ENCODE measurements around the gene SORBS1.

Gene SORBS1

DNA sequence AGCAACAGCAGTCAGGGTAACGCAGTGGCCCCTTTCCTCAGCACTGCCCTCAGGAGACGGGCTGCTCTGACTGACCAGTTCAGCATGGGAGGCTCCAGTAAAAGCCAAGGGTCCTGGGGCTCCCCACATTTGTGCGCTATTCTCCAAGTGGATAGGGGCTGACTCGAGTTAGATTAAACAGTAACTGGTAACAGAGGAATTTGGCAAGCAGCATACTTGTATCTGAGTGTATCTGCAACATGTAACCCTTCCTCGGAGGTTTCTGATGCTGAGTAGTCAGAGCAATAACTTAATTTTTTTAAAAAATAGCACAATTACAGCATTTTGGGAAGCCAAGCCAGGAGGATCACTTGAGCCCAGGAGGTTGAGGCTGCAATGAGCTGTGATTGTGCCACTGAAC, 22.8 kb downstream of the SORBS1 start:
- DNase-seq, result no peak

DNA sequence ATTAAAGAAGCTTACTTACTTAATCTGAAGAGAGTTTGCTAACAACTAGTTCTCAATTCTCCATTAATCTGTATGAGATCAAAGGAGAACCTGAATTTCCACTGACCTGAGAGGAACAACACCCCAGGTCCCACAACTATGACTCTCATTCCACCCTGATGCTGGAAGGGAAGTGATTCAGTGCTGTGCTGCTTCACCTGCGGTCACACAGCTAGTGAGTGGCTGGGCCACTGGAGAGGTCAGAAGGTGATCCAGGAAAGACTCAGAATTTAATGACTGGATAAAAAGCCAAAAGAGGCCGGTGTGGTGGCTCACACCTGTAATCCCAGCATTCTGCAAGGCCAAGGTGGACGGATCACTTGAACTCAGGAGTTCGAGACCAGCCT, 23.6 kb downstream of the SORBS1 start:
- DNase-seq, result no peak

DNA sequence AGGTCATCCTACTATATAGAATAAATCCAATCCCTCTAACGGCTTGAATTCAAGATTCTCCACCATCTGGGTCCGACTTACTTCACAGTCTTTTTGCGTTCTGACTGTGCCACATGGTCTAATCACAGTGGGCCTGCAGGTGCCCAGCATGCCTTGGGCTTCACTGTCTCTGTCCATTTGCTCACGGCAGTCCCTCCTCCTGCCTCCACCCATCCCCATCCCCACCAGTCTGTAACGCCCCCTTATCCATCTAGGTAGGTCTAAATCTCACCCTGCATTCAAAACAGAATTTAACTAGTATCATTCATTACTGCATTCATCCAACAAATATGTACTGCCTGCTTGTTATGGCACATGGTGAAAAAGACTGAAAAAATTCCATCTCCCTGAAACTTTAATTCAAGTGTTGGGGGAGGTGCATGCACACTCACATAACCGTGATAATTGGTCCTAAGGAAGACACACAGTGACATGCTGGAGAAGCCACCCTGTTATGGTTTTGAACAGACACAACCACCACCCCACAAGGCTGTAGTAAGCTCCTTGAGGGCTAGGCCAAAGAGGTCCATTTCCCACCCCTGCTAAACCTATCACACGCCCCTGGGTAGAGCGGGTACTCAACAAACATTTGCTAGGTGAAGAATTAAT, 24.2 kb downstream of the SORBS1 start:
- no peak for DNase-seq

DNA sequence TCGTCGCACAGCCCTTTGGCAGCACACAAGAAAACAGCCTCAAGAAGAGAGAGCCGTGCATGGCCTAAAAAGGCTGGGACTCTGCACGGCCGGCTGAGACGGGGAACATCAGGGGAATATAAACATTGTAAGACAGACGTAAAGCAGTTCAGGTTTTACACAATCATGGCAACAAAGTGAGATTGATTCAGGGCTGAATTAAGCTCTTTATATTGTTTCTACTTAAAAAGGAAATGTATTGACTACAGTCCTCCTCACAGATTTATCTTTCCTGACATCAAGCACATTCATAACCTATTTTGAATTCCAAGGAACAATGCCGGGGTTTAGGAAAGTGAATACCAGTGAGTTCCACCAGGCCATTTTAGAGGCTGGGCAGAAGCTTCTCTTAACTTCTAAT, 25.2 kb downstream of the SORBS1 start:
- no peak for DNase-seq

DNA sequence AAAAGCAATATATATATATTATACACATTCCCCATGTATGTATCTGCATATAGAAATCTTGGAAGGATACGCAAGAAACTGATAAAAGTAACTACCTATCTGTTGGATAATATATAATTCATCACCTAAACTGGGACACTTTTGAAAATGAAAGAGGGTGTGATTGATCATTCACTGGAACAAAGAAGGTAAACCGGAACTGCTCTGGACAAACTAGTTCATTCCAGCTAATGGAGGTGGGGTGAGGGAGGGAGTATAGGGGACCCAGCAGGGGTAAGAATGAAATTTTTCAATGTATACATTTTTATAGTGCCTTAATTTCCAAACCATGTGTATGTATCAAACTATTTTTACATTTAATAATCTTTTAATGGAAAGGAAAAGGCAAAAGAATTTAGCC, 25.6 kb downstream of the SORBS1 start:
- no peak for DNase-seq

DNA sequence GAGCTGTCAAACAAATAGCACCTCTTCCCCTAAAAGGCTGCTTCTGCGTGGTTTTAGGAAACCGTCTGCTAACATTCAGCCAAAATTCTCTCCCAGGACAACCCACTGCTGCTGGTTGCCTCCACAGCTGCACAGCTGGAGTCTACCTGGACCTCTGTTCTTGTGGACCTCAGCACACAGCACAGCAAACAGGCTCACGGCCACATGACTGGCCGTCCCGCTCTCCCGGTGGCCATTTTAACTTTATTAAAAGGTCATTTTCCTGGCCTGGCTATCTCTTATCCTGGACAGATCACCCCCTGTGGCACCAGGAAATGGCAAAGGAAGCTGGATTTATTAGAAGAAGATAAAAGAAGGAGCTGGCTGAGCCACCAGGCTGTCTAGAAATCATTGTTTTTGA, 27.6 kb downstream of the SORBS1 start:
- DNase-seq, result no peak

DNA sequence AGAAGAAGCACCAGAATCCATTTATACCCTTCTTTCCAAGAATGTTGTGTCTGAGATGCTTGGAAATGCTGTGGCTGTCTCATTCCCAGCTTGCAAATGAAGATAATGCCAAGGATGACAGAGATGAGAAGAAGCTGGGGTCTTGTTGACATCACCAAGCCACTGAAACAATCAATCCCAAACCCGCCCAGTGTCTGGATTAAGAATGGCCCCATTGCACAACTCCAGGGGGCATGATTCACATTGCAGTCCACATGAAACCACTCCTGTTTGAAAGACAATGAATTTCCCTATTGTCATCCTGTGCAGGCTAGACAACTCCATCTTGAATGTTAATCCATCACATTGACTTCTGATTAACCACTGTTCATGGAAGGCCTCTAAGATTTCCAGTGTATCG, 28.6 kb downstream of the SORBS1 start:
- DNase-seq, result no peak

DNA sequence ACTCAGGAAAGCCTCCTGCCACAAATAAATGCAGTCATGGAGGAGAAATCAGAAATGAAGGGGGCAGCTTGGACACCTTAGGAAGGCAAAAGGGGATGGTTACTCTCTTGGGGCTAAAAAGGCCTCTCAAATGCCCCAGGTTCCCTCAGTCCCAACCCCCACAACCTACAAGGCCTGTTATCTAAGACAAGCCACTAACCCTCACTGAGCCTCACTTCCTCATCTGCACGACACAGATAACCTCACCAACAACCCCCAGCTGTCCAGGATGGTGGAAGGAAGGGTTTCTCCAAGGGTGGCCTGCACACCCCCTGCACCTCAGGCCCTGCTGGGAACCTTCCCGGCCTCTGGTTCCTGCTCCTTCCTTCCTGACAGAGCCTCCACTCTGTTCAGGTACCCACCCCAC, 29.2 kb downstream of the SORBS1 start:
- DNase-seq, result no peak

DNA sequence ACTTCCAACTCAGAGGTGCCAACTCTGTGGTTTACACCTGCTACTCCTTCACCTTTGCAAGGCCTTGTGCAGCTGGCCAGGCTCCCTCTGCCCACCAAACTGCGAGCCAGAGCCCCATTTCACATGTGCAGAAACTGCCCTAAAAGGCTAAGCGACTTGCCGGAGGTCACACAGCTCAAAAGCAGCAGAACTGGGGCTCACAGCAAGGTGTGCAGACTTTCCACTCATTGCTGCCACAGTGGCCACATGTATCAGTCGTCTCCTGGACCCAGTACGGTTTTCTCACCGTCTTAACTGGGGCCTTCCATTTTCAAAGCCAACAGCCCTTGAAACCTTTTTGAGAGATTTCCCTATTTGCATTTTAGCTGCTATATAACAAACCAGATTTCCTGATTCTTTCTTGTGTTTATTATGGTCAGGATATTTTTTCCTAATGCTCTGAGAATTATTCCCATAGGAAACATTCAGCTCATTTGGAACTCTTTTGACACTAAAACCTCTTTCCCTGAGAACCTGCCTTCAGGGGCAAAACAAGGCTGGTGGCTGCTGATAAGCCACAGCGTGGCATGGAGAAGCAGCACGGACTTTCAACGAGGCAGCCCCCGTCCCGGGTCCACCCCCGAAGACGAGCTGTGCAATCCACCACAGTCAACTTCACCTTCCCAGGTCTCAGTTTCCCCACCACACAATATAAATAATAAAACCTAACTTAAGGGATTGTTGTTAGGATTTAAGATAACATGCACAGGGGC, 29.9 kb downstream of the SORBS1 start:
- DNase-seq, result no peak

DNA sequence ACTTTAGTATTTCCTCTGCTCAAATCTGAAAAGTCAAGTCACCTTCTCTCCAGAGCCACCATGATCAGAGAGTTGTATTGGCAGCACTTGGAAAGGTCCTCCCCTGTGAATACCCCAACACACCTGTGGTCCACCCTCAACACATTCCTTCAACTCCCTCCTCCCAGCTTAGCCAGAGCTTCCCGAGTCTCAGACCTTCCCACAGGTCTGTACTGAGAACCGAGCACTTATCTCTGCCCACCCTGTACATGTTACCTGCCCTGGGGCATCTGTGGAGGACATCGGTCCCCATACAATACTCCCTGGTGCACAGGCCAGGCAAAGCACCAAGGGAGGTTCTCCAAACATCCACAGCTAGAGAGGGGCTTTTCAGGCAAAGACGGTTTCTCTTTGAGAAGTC, 30.6 kb downstream of the SORBS1 start:
- no peak for DNase-seq

DNA sequence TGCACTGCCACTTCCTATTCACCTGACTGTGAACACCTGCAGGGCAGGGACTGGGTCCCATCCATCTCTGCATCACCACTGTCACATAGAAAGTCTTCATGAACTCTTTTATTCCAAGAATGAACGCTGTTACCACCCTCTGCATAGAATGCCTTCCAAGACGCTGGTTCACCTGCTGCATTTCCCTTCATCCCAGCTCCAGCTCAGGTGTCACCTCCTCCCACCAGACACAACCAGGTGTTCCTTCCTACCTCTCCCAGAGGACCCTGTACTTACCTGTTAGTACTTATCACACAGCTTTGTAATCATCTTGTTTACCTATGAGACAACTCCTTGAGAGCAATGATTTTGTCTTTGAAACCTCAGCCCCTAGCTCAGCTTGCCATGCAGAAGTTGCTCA, 31.1 kb downstream of the SORBS1 start:
- no peak for DNase-seq

DNA sequence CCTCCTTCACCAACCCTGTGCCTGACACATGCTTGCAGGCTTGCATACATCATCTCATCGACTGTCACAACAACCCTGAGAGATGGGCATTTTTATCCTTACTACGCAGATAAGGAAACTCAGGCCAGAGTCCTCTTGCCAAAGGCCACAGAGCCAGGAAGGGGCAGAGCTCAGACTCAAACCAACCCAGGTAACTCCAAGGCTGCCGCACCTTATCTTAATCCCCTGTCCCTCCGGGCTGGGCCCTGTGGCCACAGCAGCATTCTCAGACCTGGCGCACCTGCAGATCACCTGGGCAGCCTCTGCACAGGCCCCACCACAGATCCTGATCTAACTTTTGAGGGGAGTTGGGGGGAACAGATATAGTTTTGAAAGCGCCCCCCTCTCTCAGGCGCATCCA, 35.1 kb downstream of the SORBS1 start:
- DNase-seq, result no peak

DNA sequence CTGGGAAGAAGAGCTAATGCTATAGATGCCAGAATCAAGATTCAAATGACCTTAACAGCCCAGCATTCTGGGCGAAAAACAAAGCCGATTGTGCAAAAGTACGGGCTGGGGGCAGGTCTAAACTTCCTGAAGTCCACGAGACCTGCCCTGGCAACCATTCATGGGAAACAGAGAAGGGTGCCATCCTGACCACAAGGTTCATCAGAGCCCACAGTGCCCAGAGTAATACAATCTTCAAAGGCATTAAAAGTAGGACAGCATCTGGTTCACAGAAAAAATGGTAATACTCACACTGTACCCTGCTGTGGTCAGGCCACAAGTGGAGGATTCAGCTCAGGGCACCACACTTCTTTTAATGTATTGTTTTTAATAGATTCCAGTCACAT, 36.1 kb downstream of the SORBS1 start:
- DNase-seq, result no peak

DNA sequence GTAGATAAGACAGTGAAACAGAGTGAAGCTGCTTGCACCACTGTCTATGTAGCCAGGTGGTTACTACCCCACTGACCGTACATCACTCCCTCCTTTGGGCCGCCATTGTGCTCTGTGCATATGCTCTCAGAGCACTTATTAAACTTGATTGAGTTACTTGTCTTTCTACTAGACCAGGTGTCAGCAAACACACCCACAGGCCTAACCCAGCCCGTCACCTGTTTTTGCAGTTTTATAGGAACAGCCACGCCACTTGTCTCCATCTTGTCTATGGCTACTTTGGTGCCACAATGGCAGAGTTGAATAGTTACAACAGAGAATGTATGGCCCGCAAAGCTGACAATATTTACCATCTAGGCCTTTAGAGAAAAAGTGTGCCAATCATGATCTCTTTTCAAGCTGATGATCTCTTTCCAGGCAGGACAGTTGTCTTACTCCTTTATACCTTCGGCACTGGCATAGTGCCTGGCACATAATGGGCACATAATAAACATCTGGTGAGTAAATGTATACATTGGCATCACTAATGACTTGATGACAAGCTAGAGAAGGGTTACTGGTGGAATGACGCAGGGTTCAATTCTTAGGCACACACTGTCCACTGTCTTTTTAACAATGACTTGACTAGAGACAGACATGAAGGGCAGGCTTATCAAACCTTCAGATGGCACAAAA, 36.7 kb downstream of the SORBS1 start:
- no peak for DNase-seq

DNA sequence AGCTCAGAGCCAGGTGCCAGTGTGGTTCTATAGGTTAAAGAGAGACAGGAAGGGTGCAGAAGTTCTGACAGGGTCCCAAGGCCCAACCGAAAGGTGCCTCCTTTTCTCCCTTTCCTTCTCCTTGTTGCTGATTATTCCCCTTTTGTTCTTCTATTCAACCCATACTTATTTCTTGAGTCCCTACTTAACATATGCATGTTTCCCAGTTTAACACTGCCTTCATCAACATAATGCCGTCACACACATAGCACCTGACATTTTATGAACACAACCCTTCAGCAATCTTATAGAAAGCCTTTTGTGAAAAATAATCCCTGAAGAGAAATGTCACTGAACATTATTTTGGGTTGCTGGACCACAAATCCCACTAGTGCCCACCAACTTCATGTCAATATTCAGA, 39.1 kb downstream of the SORBS1 start:
- no peak for DNase-seq

DNA sequence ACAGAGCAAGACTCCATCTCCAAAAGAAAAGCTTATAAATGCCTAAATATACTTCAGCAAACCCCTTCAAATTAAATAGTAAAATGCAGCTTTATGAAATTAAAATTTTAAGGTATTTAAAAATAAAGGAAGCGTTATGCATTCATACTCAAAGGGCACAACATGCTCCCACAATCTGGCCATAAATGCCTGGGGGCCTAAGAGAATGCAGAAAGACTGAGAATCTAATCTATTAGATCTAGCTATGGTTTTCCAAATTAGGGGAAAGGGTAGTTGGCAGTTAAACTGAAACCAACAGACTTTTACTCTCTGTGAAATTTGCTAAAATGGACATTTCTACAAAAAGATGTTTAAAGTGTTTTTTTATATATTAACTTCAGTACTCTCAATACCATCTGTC, 40.6 kb downstream of the SORBS1 start:
- DNase-seq, result no peak

DNA sequence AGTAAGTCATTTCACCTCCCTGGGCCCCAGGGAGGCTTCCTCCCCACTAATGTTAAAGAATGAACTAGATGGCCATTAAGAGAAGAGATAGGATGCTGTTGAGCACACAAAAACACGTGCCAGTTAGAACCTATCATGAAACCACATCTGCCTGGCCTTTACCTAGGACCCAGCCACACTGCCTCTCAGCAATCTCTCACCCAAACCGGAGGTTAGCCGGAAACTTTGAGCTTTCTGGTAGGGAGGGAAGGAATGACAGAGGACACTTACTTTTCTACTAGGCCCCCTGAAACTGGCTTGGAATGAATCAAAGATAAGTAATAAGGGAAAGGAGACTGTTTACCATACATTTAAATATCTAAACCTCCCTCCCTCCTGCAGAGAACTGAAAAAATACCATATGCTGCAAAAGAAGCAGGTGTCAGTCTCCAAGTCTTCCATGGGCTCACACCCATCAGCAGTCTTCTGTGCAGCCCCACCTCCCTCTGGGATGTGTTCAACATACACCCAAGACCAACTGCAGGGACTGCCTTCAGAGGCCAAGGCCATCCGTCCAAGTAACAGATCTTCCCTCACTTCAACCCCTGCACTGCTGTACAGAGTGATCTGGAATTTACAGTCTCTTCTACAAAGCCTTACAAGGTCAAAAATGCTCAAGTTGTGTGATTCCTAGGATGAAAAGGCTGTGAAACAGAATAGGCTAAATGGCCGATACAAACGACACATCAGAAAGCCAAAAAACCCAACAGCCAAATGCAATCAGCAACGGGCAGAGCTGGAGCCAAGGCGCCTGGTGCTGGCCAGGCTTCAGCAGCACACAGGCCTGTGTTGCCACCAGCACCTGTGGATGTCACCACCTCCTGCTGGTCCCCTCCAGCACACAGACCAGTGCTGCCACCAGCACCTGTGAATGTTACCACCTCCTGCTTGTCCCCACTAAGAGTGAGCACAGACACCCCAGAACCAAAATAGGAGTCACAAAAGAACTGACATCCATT, 42.4 kb downstream of the SORBS1 start:
- no peak for DNase-seq

DNA sequence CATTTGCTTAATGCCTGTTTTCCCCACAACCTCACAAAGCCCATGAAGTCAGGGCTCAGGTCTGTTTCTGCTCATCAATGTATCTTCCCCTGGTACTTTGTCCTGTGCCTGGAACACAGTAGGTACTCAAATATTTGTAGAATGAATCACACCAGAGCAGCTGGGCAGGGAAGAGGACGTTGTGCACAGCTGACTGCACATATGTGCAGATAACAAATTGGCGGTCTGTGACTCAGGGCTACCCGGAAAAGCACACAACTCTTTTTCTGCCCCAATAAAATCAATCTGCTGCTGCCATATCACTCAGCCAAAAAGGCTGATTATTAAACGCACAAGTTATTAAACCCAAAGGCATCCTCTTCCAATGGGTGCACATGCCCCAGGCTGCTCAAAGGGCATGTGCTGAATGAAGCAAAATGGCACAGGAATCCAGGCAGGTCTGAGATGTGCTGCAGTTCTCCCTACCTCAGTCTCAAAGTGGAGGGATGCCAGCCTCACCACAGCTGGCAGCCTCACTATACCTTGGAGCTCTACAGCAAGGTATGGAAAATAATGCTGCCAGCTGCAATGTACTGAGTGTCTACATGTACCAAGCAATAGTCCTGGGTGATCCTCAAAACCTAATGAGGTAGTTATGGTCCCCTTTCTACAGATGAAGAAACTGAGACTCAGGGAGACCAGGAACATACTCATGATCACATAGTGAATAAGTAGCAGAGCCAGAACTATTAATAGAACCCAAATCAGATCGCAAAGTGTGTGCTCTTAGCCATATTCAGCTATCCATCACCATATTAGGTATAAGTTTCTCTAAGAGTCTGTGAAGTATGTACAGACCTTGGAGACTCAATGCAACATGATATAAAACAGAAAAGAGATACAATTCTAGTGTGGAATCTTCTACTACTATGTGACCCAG, 43.4 kb downstream of the SORBS1 start:
- no peak for DNase-seq

DNA sequence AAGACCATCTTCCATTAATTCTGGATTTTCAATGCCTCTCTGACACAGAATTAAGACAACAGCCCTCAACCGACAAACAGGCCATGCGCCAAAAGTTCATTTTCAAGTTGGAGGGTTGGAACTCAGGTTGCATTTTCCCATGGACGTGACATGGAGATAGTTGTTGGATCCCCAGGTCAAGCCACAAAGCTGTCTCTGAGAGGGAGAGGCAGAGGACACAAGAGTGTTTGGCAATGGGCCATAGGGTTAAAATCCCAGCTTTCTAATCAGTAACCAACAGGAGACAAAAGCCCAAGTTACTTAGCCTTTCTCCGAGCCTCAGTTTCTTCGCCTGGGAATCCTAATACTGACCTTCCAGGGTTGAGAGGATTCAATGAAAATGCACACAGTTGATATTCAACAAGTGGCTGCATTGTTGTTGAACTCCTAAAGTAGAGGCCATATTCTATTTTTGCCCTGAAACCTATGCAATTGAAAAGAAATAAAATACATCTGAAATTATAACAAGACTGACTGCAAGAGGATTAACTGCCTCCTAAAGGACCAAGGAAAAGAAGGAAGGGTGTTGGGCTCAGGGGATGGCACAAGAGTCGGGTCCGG, 44.3 kb downstream of the SORBS1 start:
- DNase-seq, result no peak

DNA sequence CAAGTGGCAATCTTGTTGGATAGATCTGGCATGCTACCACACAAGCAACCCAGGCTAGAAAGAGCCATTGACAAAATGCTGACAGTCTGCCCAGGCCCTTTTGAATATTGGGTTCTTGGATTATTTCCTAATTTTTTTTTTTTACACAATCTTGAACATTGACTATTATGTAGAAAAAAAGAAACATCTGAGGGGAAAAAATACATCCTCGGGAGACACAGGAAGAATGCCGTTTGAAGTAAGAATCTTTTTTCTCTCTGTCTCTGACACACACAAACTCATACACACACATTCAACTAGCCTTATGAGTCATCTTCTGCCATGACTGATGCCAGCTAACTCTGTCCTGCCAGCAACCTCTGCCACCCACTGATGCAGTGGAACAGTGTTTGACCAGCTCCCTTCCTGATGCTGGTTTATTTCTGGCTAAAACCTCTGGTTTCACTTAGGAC, 47.2 kb downstream of the SORBS1 start:
- no peak for DNase-seq

DNA sequence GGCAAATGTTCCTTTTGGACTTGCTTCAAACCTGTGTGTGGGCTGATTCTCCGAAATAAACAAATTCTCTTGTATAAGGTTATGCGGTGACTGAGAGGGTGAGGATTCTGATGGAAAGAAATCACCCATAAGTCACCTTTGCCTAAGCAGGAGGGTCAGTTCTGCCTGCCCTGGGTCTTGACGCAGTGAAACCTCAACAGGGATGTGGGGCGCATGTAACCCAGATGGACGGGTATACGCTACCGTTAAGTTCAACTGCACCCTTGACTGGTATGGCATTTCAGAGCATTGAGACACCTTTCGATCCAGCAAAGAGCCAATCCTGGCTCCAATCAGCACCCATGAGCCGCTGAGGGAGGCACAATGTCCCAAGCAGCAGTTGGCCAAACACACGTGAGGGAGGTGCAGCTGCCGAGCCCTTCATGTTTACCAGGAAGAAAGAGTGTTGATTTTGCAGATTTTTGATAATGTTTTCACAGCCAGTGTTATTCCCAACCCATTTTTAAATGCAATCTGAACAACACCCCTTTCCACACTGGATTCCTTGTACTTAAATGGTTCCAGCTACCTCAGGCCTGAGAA, 48.1 kb downstream of the SORBS1 start:
- DNase-seq, result no peak
